B cell (primary cell): ENCODE results near the gene SSC4D.
"Not testable (repeated sequence)": the region's sequence is repeated elsewhere in the genome, so short reads cannot be mapped to it uniquely, and the experiment has no call there.

ENCODE experiments used
- EZH2 ChIP-seq: IDR thresholded peaks from 2 replicates; pipeline ENCODE4 v1.6.1; 2012; ENCODE audit warnings: borderline replicate concordance, low read depth, mild to moderate bottlenecking, moderate library complexity, low read length; ENCODE audit not compliant: insufficient read depth, poor library complexity, severe bottlenecking
- TF ChIP-seq, protein P1 (sequence below): fragments of 200-600 bp; IDR thresholded peaks from one replicate; pipeline ENCODE4 v1.8.0; 2022; ENCODE audit warnings: antibody characterized with exemption, mild to moderate bottlenecking

DNA sequence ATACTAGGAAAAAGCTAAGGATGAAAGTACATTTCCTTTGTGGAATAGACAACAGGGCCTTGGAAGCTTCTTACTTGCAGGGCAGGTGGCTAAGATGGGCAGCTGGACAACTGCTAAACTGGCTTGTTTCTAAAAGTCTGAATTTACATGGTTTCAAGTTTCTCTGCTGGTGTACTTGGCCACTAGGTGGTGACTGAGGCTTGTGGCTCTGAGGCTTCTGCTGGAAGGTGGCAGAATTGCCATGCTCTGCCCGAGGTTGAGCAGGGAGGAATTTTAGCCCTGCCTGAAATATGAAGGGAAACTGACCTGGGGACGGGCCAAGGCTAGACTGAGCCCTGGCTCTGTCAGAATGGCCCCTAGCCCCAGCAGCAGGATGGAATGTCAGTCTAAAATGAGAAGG, 28.4 kb upstream of the SSC4D start:
- TF ChIP-seq, protein P1, sequence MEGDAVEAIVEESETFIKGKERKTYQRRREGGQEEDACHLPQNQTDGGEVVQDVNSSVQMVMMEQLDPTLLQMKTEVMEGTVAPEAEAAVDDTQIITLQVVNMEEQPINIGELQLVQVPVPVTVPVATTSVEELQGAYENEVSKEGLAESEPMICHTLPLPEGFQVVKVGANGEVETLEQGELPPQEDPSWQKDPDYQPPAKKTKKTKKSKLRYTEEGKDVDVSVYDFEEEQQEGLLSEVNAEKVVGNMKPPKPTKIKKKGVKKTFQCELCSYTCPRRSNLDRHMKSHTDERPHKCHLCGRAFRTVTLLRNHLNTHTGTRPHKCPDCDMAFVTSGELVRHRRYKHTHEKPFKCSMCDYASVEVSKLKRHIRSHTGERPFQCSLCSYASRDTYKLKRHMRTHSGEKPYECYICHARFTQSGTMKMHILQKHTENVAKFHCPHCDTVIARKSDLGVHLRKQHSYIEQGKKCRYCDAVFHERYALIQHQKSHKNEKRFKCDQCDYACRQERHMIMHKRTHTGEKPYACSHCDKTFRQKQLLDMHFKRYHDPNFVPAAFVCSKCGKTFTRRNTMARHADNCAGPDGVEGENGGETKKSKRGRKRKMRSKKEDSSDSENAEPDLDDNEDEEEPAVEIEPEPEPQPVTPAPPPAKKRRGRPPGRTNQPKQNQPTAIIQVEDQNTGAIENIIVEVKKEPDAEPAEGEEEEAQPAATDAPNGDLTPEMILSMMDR, result peak; percentile 58
- not testable (repeated sequence) for TF ChIP-seq EZH2
